ENCODE results near the gene MGMT.
A peak's percentile ranks its signal among the peaks of the same experiment; 100 is the strongest.

Gene MGMT

DNA sequence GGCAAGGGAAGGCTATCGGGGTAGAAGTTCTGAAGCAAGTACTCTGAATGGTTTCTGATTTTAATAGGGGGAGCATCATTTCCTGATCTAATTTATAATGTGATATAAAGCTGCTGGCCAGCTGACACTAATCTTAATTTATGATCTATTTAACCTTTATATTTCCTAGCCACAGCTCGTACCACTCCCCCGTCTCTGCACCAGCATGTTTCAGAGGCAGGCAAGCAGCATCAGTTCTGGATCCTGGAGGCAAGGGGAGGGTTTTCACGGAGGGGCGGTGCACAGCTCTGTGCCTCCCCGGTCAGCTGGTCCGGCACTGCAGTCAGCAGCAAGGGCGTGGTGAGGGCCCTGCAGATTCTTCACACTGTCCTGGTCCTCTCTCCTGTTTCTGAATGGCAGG is 30.0 kb downstream of the MGMT start:
- no peak for DNase-seq

DNA sequence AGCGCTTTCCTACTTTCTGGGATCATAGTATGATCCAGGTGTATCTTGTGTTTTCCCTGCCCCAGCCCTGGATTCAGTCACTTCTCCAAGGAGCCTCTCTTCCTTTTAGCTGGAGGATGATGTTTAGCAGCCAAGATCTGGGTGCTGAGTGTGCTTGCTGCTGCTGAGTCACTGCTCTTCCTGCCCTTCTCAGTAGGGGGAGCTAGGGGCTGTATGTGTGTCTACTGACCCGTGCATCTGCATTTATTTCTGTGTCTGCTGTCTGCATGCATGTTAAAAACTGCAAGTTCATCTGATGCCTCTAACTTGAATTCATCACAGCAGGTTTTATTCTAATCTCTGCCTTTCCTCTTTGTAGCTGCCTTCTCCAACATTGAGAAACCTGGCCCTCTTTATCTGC is 31.6 kb downstream of the MGMT start:
- no peak for DNase-seq

DNA sequence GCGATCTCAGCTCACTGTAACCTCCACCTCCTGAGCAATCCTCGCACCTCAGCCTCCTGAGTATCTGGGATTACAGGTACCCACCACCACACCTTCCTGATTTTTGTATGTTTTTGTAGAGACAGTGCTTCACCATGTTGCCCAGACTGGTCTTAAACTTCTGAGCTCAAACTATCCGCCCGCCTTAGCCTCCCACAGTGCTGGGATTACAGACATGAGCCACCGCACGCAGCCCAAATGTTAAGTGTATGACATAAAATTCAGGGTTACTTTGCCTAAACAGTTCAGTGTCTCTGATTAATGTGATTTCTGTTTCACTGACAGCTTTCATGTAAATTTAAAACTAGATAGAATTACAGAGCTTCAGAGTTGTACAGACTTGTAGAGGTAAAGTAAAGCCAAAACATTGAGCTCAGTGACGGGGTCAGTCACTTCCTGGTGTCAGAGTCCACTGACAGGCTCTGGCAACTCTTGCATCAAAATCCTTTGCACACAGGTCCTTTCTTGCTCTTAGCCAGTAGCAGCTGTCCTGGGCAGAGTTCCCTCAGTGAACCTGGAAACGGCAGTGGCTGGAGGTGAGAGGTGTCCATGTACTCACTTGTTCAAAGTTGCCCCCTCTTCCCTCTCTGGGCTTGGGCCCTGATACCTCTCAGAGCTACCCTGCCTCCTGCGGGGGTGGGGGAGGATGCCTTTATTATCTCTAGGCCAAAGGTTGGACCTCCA is 33.7 kb downstream of the MGMT start:
- DNase-seq = no peak

DNA sequence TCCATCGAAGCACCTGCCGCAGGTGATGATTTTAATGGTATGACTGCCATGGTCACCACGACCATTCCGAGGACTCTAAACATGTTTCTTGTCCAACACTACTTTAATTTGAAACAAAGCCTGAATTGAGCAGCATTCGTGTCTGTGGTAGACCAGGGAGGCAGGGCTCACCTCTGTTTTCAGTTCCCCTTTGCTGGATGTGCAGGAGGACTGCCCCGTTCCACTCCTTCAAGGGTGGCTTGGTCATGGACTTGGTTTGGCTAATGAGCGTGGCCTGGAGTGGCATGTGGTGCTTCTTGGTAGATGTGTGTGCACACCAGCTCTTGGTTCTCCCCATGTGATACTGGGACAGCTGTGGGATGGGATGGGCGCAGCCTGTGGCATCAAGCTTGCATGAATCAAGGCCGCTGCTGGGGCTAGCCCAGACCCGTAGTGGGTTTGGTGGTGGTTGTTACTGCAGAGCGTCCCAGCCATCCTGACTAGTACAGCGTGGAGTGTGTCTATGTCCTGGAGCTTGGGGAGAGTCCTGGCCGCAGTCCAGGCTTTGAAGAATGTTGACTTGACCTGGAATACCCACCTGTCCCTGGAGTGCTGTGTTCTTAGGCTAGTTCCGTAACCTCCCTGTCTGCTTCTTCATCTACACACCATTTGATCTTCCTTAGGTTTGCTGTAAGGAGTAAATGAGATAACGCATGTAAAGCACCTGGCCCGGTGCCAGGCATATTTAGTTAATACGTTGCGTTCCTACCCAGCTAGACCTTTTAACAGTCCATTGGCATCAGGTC is 34.8 kb downstream of the MGMT start:
- peak; percentile 7 for DNase-seq

DNA sequence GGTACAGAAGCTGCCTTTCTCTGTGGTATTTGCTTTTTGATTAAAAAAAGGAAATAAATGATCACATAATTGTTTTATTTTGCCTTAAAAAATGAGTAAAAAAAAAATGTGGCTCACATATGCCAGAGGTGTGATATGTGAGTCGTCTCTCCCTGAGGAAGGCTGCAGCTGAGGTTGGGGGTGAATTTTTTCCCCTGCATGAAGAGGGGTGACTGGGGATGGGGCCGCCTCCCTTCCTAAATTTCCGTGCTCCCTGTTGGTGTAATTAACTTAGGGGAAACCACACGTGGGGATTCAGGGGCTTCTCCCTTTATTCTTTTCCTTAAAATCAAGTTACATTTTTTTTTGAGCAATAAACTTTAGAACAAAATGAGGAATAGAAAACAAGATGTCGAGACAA is 35.4 kb downstream of the MGMT start:
- no peak for DNase-seq

DNA sequence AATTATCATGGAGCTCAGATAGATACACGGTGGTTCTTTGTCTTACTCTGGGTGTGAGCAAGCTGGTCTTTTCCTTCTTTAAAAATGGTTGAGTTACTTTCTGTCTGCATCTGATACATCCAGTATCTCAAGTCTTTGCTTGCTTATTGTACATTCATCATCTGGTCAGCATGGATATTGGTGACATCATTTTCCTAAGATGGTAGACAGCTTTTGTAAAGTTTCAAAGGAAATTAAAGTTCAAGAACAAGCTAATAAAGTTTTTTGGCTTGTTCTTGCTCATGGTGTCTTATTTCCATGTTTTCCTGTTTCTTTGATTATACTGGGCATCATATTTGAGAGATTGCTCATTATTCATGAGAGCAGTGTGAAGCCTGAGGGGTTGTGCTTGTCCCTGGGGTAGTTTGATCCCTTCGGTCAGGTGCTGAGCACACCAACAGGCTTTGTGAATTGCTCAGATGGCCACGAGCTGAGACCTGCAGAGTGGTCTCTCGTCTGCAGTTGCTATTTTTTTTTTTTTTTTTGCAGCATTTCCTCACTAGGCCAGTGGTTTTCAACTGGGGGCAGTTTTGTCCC is 38.5 kb downstream of the MGMT start:
- DNase-seq = no peak

DNA sequence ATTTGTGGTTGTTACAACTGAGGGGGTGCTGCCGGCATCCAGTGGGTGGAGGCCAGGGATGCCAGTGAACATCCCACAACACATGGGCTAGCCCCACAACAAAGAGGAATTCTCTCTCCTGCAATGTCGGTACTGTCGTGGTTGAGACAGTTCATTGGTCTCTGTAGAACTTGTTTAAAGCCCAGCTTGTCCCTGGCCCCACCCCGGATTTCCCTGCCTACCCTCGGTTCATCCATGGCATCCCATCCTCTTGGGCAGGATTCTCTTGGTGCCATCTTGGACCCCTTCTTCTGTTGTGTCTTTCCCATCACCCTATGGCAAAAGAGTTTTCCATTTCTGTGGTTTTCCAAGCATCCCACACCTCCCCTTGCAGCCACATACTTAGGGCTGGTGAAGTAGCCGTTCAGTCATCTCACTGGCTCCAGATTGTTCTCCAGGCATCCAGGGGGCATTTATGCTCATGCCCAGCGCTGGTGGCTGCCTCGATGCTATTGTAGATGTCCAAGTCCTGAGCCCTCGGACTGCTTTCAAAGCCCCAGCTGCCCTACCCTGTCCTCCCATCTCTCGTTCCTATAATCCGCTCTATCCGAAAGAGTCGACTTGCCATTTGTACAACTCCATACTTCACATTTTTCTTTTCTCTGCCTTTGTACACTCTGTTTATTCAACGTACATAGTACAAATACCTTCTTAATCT is 39.2 kb downstream of the MGMT start:
- no peak for DNase-seq

DNA sequence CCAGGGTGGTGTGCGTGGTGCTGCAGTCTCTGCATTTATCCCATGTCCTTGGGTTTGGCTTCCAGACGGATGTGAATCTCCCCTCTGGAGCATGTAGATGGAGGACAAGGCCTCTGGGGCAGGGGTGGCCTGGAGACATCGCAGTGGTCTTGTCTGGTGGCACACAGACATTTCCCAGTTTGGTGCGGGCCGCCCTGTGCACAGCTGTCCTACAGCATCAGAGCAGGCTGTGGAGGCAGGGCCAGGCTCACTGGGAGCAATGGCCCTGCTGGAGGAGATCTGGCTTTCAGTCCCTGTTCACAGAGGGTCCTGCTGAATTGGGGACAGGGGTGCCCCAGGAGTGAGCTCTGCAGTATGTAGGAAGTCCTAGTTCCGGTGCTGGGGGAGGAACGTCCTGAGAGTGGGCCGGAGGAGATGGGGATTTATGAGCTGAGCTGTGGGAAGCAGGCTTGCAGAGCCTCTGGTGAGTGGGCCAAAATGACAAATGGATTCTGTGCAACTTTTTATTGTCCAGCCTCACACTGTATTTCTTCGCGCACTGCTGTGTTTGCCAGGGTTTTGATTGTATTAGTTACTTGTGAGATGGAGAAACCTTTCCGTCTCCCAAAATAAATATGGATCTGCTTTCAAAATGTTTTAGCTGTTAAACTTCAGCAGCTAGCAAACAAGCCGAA is 40.3 kb downstream of the MGMT start:
- no peak for DNase-seq

DNA sequence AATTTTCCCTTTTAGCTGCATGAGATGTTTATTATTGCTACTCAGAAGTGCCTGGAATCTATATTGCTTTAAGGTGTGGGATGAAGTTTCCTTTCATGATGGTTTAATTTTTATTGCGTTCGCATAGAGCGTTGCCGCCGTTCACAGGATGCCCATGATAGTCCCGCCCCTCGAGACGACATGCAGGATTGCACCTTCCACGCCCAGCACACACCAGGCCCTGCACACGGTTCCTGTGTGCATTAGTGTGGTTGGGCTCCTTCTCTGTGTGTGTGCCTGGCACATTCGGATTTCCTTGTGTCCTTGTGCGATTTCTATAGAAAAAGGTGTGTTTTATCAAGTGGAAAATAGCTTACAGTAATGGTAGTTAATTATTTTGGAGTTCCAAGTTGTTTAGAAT is 42.1 kb downstream of the MGMT start:
- DNase-seq = no peak

DNA sequence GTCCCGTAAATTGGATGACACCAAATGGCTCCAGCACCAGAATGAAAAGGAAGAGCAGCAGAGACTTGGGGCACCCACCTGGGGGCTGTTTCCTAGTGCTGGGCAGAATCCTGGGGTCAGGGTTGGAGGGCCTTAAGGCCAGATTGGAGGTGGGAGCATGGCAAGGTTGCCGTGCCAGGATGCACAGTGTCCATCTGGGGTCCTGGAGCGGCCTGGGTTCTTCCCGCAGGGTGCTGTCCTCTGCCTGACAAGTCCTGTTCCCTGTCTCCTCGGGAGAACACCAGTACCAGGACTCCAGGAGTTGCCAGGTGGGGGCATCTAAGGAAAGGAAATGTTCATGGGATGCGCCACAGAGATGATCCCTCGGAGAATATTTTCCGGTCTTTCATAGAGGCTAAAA is 42.8 kb downstream of the MGMT start:
- DNase-seq = no peak

DNA sequence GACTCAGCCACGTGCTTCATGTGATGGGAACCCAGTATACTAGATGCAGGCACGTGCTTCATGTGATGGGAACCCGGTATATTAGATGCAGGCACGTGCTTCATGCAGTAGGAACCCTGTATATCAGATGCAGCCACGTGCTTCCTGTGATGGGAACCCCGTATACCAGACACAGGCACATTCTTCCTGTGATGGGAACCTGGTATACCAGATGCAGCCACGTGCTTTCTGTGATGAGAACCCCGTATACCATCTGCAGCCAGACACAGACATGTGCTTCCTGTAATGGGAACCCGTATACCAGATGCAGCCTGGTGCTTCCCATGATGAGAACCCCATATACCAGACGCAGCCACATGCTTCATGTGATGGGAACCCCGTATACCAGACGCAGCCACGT is 44.0 kb downstream of the MGMT start:
- no peak for DNase-seq

DNA sequence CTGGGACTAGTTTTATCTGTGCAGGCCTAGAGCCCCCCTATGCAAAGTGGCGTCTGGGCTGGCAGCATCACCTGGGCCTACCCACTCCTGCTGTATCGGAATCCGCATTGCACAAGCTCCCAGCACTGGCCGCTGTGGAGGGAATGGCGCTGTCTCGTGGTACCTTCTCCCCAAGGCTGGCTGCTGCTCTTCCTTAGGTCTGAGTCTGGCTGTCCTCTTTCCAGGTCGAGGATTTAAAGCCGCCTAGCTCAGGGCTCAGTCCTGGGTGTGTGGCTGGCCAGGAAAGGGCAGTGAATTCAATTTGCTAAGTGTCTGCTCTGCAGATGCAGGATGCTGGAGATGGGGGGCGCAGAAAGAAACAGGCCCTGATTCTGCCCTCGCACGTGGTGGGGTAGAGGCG is 44.7 kb downstream of the MGMT start:
- DNase-seq = no peak

DNA sequence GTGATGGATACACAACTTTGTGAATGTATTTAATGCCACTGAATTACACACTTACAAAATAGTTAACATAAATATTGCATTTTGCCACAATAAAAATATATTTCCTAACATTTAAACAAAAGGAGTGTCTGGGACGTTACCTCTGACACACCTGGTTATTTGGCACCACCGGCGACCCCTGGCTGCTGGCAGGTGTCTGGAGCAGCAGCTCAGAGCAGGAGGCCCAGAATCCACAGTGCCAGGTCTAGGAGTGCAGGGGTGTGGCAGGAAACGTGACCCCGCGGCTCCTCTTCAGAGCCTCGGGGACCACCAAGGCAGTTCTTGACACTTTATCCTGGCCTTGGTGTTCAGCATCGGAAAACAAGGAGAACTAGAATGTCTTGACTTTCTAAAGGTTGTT is 46.3 kb downstream of the MGMT start:
- DNase-seq = no peak

DNA sequence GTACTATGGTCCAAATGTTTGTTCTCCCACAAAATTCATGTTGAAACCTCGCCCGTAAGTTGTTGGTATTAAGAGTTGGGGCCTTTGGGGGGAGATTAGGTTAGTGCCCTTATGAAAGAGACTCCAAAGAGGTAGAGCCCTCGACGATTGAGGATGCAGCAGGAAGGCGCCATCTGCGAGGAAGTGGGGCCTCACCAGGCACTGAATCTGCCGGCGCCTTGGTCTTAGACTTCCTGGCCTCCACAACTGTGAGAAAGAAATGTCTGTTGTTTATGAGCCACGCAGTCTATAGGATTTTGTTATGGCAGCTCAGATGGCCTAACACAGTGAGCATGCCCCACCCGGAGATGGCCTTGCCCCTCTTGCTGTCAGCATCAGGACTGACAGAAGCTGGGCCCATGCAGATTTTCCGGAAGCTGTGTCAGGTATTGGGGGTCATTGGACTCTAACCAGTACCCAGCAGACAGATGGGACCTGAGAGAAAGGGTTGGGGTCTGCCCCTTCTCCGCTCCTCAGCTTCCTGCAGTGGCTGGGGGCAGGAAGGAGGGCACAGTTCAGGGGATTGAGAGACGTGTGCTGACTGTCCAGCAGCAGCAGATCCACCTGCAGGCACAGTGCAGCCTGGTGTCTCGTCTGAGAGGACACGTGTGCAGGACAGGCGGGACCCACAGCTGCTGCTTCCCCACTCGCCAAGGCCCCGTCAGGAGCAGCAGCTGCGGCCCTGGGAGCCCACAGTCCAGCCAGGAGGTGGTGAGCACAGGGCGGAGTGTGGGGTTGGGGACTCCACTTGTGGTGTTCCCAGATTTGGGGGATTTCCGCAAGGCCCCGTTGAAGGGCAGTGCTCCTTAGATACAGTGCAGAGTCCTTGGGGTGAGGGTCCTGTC is 47.8 kb downstream of the MGMT start:
- DNase-seq = no peak

DNA sequence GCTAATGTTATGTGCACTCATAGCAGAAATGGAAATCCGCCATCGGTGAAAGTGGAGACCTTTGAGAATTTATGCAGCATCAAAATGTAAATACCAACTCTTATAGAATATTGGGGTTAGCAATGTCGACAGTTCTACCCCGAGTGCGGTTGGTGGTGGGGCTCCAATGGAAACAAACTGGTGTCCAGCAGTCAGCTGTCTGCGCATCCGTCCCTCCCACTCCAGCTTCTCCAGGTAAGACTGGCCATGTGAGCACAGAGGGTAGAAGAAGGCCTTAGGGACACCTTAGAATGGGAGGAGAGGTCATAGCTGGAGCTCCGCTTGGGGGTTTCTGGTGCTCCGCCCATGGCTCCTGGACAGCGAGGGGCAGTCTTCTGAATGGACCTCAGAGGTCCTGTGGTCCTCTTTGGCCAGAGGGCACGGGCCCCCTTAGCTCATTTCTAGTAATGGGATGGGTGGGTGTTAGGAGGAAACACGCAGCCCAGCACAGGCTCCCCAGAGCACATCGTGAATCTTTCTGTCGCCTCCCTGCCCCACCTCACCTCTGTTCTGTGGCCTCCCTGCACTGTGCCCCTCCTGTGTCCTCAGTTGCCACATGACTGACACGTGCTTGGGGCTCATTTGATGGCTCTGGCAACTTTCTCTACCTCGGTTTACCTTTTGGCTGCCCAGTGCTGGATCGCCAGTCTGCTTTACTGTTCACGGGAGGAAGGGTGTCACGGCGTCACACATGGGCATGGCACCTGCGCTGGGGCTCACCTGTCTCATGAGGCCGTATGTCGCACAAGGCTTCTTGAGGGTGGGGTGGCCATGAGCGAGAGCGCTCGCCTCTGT is 50.0 kb downstream of the MGMT start:
- DNase-seq = no peak

DNA sequence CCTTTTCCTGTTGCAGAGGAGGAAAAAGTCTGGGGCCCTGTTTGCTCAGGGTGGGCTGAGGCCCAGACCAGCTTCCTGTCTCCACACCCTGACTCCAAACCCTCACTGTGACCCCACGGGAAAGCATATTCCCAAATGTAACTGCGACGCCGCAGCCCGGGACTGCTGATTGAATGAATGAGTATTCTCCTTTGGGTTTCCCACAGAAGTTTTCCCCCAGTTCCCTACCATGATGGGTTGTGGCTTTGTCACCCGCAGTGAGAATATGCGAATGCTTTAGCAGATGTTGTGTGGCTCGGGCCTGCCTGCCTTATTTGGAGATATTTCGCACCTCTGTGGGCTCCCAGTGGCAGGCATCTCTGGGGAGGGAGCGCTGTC is 50.6 kb downstream of the MGMT start:
- DNase-seq = no peak

DNA sequence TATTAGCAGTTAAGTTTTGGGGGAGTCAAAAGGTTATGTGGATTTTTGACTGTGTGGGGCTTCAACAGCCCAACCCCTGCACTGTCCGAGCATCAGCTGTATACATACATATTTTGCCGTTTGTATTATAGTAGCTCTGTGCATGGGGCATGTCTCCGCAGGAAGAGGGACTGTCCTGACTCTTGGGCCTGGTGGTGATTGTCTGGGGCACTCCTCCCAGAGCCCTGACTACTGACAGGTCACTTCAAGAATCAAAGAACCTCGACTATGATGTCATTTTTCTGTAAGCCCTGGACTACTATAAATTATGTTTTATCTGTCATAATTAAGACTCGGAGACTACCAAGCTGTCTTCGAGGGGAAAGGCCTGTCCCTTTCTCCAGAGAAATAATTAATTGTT is 51.8 kb downstream of the MGMT start:
- no peak for DNase-seq

DNA sequence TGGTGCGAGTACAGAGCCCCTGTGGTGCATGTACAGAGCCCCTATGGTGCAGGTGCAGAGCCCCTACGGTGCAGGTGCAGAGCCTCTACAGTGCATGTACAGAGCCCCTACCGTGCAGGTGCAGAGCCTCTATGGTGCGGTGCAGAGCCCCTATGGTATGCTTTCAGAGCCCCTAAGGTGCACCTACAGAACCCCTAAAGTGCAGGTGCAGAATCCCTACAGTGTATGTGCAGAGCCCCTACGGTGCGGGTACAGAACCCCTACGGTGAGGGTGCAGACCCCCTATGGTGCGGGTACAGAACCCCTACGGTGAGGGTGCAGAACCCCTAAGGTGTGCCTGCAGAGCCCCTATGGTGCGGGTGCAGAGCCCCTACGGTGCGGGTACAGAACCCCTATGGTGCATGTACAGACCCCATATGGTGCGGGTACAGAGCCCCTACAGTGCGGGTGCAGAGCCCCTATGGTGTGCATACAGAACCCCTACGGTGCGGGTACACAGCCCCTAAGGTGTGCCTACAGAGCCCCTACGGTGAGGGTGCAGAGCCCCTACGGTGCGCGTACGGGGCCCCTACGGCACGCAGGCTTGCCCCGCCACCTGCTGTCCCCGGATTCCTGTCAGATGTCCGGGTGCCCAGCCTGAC is 53.5 kb downstream of the MGMT start:
- DNase-seq = peak; percentile 59

DNA sequence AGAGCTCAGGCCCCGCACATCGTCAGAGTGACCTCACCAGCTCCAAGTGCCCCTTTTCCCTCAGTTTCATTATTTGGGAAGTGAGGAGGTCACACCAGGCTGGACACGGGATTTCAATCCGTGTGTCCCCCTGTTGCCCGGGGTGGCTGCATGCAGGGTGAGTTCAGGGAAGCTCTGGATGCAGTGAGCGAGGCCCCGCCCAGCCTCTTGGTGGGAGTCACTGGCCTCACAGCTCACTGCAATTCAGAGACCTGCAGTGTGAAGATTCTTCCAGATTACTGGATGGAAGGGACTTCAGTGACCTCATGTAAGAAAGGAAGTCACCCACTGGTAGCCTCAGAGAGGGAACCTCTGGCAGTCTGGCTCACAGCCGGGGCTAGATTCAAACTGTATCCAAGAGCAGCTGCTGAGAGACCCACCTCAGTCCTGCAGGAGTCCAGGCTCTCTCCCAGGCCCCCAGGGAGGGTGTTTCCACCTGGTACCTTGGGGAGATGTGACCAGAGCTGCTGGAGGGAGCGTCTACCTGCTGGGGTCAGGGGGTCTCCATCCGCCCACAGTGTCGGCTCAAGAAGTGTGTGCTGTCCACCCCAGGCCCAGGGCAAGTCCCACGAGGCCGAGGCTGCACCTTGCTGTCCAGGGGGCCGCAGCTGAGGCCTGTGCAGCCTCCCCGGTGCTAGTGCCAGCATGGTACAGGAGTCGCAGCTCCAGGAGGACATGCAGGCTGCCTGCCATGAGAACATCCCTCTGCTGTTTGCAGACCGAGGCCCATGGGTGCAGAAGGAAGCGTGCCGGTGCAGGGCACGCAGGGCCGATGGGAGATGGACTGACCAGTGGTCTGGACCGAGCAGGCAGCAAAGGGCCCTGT is 54.4 kb downstream of the MGMT start:
- no peak for DNase-seq
